NCI-H1105 treated with DMSO at 0.1 percent for 48 hours (cell line): ENCODE data around the gene NOP53.
"Not testable (repeated sequence)": the region's sequence is repeated elsewhere in the genome, so short reads cannot be mapped to it uniquely, and the experiment has no call there.

ENCODE experiments used
- DNase-seq: peaks from one replicate; lab custom pipeline; 2025; lab: John Stamatoyannopoulos, UW

Gene NOP53

GRCh38 chr19:47754206-47755064, 9.1 kb downstream of the NOP53 start:
- DNase-seq: no peak

GRCh38 chr19:47755065-47755761, 9.9 kb downstream of the NOP53 start:
- DNase-seq: no peak

- no peak for DNase-seq
These were observed 10.6 kb downstream of the NOP53 start for GRCh38 chr19:47755762-47756626.

GRCh38 chr19:47756627-47756929, 11.2 kb downstream of the NOP53 start:
- DNase-seq: no peak

GRCh38 chr19:47756953-47757608, 11.7 kb downstream of the NOP53 start:
- DNase-seq: no peak

- DNase-seq: no peak
These were observed 12.5 kb downstream of the NOP53 start for GRCh38 chr19:47757617-47758442.

- no peak for DNase-seq
These were observed 13.1 kb downstream of the NOP53 start for GRCh38 chr19:47758443-47758804.

GRCh38 chr19:47760632-47760999, 15.3 kb downstream of the NOP53 start:
- DNase-seq: no peak

GRCh38 chr19:47761566-47761965, 16.2 kb downstream of the NOP53 start:
- DNase-seq: no peak

- no peak for DNase-seq
These were observed 16.8 kb downstream of the NOP53 start for GRCh38 chr19:47762151-47762550.

- no peak for DNase-seq
These were observed 17.4 kb downstream of the NOP53 start for GRCh38 chr19:47762615-47763308.

- not testable (repeated sequence) for DNase-seq
These were observed 19.4 kb downstream of the NOP53 start for GRCh38 chr19:47764705-47765104.

GRCh38 chr19:47765523-47766358, 20.4 kb downstream of the NOP53 start:
- DNase-seq: peak; percentile 14

- no peak for DNase-seq
These were observed 20.9 kb downstream of the NOP53 start for GRCh38 chr19:47766359-47766620.

- no peak for DNase-seq
These were observed 21.3 kb downstream of the NOP53 start for GRCh38 chr19:47766670-47767069.

- no peak for DNase-seq
These were observed 22.0 kb downstream of the NOP53 start for GRCh38 chr19:47767349-47767748.

GRCh38 chr19:47768604-47769003, 23.3 kb downstream of the NOP53 start:
- no peak for DNase-seq

GRCh38 chr19:47769534-47769933, 24.2 kb downstream of the NOP53 start:
- DNase-seq: no peak

GRCh38 chr19:47771291-47771690, 25.9 kb downstream of the NOP53 start:
- not testable (repeated sequence) for DNase-seq

- peak; percentile 98 for DNase-seq
These were observed 31.2 kb downstream of the NOP53 start for GRCh38 chr19:47776568-47776967.
